Activated T-helper 9 cell treated with anti-CD3 and anti-CD28 coated beads, Interleukin-2, amount 50 U/mL, for 16 hours (primary cell): ENCODE results near the gene SDR42E1.
"Not testable (repeated sequence)": the region's sequence is repeated elsewhere in the genome, so short reads cannot be mapped to it uniquely, and the experiment has no call there.

Experiments used
- DNase-seq: peaks from one replicate; pipeline ENCODE4 v3.0.0-alpha.2; 2020; ENCODE audit warnings: low read depth

Gene SDR42E1

DNA sequence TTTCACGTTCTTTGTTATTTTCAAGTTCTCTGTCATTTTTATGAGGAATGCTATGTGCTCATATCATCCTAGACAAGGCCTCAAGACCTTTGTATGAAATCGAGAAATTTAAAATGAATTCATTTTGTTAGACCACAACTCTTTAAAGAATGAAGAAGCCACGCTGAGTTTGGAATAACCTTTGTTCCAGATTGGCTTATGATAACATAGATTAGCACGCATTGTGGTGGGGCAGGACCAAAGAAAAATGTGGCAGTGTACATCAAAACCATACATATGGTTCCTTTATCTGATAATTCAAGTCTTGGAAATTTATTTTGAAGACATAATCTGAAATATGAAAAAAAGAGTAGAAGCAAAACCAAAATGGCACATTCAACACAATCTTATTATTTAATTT, 26.0 kb upstream of the SDR42E1 start:
- DNase-seq, result no peak

DNA sequence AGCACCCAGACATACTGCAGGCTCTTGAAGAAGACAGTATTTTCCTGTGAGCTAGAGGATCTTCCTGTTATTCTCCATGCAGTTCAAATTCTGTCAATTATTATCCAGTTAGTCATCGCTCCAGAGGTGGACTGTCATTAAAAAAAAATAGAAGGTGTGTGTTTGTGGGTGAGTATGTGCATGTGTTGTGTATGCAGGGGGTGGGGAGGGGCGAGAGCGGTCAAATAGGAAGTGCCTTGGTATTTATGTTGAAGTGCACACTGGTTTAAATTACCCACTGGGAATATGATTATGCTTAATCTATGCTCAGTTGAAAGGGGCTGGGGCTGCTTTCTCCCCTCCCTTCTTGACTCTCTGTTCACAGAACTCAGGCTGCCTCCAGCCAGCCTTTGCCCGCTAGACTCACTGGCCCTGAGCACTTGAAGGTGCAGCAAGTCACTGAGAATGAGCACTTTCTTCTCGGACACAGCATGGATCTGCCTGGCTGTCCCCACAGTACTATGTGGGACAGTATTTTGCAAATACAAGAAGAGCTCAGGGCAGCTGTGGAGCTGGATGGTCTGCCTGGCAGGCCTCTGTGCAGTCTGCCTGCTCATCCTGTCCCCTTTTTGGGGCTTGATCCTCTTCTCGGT, 23.8 kb upstream of the SDR42E1 start, which contains the start of gene HSD17B2:
TSS of gene HSD17B2 (plus strand) at position 273 of the 632 bp plus-strand sequence. CDS start at position 445, 172 bp downstream.
- no peak for DNase-seq

DNA sequence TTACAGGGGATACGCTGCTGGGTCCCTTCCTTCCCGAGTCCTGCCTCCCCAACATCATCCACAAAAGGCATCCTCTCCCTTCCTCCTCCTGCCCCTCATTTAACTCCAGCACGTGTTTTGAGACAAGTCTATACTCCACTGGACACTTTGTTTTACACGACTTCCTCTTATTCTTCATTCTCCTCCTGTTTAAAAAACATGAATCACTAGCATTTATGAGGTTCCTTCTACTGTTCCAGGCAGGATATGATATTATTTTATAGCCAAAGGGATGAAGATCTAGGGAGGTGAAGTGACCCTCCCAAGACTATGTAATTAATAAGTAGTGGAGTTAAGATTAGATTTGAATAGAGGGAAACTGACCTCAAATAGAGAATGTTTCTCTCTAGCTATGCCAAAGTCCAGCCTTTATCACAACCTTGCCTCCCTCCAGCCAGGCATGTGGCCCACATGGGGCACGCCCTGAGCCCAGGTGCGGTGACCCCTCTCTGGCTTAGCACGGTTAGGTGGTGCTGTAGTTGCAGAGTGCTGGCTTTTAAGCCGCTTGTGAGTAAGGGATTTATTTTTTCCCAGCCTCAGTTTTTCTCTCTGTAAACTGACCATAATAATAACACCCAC, 22.5 kb upstream of the SDR42E1 start:
- no peak for DNase-seq

DNA sequence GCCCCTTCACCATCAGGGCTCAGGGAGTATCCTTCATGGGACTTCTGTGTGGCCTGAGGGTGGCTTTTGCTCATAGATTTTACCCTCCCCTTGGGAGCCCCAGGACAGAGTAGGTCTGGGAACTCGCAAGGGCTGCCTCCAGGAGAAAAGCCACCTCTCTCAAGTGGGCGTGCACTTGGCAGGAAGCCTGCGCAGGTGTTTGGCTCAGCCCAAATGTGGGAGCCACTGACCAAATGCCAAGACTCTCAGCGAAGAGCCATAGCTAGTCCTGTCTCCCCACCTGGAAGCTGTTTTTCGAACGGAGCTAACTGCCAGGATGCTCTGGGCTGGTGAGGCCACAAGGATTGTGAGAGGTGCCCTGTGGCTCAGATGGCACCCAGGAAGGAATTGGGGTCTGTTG, 21.7 kb upstream of the SDR42E1 start:
- DNase-seq, result no peak

DNA sequence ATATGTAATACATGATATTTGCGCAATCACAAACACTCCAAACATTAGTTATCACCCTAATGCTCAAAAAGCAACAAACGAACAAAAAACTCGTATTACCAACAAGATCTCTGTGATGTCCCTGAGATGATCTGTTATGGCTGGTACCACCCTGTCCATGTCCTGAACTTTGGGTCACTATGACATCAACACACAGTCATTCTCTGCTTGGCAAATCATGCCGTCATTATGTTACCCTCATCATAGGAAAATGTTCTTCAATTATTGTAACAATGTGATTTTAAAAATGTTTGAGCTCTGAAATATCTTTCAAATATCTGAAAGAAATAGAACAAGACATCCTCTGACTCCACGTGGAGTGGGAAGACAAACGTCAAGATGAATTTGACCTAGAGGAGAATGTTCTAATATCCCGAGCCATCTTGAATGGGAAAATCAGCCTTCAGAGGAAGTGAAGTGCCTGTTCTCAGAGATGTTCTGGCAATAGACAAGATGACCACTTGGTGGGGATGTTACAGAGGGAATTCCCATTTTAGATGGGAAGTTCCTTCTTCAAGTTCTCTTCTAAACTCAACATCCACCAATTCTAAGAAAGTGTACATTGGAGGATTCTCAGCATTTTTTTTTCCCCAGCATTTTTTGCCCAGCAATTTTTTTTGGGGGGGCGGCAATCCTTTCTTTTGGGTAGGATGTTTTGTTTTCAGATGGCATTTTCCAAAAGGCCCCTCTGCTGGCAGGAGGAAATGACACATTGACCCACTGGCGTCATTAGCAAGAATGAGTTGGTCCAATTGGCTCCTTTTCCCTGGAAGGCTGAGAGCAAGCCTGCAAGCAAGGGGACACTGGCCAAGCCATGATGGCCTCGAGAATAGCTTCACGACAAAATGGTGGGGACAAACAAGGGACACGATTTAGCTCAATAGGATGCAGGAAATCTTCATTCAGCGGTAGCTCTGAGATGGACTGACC, 20.1 kb upstream of the SDR42E1 start:
- DNase-seq, result no peak

DNA sequence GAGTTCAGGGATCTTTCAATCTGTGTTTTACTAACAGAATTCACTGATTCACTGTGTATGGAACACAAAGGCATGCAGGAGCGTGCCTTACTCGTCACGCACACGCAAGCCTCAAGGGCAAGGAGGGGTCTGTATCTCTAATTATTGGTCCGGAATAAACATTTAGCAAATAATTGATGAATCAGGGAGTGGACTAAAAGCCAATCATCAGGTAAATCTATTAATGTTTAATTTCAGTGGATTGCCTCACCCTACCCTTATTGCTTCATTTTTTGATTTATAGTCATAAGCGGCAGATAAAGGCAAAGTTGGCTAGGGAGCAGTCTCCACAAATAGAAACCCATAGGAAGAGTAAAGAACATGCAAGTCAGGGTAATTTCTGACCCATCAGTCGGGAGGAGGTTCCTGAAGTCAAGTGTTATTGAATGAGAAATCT, 16.4 kb upstream of the SDR42E1 start:
- no peak for DNase-seq

DNA sequence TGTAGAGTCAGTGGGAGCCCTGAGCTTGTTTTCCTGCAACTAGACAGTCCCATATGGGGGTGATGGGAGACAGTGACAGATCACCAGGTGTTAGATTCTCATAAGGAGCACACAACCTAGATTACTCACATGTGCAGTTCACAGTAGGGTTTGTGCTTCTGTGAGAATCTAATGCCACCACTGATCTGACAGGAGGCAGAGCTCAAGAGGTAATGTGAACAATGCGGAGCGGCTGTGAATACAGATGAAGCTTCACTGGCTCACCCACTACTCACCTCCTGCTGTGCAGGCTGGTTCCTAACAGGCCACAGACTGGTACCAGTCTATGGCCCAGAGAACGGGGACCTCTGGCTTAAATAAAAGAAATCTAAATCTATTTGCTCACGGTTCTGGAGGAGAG, 13.6 kb upstream of the SDR42E1 start:
- DNase-seq, result no peak

DNA sequence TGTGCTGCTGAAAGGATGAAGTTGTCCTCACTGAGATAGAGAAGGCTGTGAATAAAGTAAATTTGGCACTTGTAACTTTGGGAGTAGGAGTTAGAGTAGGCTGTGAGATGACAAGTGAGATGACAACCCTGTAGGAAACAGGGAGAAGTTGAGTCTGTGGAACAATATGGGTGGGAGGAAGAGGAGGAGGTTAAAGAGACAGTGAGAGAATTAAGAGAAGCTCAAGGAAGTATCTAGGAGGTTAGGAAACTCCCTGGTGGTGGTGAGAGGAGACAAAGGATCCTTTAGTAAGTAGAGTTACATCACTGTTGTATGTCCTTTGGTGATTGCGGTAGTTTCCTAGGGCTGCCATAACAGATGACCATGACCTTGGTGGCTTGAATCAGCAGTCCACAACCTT, 13.0 kb upstream of the SDR42E1 start:
- no peak for DNase-seq

DNA sequence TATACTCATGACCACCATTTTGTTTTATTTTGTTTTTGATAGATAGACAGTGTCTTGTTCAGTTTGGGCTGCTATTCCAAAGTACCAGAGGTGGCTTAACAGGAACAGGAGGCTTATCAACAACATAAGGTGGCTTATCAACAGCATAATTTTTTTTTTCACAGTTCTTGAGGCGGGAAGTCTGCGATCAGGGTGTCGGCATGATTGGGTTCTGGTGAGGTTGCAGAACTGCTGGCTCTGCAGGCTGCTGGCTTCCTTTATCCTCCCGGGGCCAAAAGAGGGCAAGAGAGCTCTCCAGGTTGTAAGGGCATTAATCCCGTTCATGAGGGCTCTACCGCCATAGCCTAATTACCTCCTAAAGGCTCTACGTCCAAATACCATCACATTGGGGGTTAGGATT, 11.9 kb upstream of the SDR42E1 start:
- no peak for DNase-seq

DNA sequence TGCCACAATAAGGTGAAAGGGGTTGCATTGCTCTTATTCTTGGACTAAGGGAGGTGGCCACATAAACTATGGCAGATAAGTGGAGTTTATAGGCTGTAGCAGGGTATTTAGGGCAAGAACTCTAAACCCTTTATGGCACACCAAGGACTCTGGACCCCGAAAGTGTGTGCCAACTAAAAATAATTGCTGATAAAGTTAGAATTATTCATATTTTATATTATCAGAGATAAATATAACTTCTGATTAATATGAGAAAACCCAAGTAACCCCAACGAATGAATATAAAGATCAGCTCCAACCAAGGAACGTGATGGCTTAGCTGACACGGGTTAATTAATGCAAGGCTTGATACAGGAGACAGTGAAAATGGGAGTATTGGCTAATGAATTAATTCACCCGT, 8.8 kb upstream of the SDR42E1 start:
- no peak for DNase-seq

DNA sequence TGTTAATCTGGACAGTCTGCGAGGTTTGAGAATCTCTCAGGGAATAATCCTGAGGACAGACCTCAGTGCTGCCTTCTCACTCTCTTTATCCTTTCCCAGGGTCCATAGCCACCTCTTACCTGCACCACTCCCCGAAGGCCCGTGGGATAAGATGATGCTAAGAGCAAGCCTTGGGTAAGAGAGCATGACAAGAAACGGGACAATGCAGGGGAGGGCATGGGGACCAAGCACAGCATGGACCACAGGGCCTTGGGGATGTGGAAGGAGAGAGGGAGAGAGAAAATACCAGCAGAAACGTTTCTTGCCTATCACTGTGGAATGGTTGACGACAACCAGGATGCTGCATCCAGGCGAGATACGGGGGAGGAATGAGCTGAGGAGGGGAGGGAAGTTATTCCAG, 8.3 kb upstream of the SDR42E1 start:
- DNase-seq, result no peak

DNA sequence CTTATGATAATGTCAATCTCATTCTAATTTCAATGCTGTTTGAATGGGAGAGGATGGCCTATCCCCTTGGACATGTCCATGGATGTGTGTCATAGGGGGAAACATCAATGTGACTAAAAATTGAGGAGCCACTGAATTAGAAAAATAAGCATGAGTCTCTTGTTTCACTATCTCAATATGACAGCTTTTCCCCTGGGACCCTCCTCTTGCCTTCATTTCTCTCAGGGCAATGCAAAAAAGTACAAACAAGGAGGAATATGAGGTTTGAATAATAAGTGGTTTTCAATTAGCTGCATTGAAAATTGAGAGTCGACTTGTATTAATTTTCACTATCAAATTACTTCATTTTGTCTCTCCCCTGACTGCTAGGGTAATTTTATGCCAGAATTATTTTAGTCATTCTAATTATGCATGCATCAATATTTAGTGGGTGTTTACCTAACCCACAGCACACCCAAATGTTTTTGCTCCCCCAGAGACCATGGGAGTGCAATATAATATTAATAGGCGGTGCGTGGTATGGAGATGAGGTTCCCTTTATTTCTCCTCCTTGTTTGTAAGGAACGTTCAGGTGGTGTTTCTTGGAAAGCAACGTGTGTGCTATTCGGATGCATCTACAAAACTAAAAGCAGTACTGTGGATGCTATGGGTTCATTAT, 6.8 kb upstream of the SDR42E1 start:
- no peak for DNase-seq

DNA sequence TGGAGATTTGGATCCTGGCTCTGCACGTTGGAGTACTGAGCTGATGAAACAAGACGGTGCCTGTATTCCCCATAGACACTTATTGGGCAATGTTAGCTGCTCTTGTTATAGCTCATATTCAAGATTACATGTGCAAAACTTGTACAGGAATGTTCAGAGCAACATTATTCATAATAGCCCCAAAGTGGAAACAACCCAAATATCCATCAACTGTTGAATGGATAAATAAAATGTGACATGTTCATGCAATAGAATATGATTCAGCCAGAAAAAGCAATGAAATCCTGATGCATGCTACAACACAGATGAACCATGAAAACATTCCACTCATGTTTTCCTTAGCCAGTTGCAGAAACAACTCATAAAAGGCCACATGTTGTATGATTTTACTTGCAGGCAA, 5.7 kb upstream of the SDR42E1 start:
- no peak for DNase-seq

DNA sequence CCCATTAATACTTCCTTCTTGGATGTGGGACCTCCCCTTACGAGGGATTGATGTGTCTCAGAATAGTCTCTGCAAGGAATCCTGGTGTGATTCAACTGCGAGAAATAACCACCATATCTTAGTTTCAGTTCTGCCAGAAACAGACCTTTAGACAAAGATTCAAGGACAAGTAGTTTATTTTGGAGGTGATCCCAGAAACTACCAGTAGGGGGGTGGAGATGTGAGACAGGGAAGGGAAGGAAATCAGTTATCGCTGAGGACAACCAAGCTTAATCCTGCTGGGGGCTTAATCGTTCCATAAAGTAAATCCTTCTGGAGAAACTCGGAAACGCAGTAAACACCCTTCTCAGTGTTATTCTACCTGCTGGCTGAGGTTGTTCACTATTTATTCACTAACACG, 5.0 kb upstream of the SDR42E1 start:
- DNase-seq, result no peak

DNA sequence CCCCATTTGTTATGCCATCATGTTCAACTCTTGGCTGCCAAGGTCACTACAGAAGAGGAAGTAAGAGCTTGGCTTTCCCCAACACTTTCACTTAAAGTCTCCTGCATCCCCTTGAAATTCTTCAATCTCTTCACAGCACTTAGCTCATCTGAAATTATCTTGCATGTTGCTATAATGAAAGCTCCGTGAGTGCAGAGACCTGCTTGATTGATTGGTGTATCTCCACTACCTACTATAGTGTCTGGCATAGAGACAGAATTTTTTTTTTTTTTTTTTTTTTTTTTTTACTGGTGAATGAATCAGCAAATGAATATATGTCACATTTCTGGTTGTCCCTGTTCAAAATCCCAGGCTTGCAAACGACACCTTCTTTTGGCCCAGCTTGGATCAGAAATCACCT, 1.9 kb upstream of the SDR42E1 start:
- no peak for DNase-seq

DNA sequence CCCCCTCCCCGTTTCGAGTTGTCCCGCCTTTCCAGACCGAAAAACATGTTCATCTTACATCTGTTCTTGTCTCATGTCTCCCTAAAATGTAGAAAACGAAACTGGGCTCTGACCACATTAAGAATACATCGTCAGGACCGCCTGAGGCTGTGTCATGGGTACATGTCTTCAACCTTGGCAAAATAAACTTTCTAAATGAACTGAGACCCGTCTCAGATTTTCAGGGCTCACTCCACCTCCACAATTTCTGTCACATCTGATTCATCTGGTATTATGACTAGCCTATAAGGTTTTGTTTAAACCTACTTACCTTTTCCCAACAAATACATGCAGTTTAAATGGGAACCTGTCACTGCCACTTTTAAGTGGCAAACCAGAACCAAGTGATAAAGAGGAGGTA, 621 bp downstream of the SDR42E1 start:
- DNase-seq, result no peak

DNA sequence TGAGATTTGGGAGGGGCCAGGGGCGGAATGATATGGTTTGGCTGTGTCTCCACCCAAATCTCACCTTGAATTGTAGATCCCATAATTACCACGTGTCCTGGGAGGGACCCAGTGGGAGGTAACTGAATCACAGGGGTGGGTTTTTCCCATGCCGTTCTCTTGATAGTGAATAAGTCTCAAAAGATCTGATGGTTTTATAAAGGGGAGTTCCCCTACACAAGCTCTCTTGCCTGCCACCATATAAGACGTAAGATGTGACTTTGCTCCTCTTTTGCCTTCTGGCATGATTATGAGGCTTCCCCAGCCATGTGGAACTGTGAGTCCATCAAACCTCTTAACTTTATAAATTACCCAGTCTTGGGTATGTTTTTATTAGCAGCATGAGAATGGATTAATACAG, 1.5 kb downstream of the SDR42E1 start:
- not testable (repeated sequence) for DNase-seq

DNA sequence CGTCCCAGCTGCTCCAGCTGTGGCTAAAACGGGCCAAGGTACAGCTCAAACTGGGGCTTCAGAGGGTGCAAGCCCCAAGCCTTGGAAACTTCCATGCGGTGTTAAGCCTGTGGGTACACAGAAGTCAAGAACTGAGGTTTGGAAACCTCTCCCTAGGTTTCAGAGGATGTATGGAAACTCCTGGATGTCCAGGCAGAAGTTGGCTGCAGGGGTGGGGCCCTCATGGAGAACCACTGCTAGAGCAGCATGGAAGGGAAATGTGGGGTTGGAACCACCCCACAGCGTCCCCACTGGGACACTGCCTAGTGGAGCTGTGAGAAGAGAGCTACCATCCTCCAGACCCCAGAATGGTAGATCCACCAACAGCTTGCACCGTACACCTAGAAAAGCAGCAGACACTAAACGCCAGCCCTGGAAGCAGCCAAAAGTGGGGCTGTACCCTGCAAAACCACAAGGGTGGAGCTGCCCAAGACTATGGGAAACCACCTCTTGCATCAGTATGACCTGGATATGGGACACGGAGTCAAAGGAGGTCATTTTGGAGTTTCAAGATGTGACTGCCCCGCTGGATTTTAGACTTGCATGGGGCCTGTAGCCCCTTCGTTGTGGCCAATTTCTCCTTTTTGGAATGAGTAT, 2.2 kb downstream of the SDR42E1 start:
- DNase-seq, result no peak

DNA sequence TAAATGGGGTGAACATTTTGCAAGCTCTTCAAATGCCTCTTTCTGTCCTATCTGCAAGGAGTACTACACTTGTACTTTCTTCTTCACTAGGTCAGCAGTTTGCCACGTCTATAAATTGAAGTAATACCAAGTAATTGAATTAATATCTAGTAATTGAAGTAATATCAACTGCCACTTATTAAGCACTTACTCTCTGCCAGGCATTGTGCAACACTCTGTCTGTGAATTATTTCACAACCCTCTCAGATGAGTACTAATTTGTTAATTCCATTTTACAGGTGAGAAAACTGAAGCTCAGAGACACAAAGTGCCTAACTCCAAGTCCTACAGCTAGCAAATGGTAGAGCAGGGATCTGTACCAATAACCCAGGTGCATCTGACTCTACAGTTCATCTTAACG, 4.1 kb downstream of the SDR42E1 start:
- no peak for DNase-seq

DNA sequence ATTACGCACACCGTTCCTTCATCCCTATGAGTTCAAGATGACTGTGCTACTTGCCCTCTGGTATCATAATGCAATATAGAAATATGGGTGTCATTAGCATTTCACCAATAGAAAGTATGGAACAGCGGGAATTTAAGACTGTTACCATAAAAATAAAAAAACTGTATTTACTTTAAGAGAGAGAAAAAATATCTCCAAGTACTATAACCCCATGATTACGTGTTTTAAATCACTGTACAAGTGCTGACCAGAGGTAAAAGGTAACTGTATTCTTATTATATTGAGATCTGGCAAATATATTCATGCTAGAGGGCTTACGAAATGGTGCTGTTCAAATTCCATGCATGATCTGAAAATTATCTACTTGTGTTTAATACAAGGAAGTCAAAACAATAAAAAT, 5.2 kb downstream of the SDR42E1 start:
- no peak for DNase-seq

DNA sequence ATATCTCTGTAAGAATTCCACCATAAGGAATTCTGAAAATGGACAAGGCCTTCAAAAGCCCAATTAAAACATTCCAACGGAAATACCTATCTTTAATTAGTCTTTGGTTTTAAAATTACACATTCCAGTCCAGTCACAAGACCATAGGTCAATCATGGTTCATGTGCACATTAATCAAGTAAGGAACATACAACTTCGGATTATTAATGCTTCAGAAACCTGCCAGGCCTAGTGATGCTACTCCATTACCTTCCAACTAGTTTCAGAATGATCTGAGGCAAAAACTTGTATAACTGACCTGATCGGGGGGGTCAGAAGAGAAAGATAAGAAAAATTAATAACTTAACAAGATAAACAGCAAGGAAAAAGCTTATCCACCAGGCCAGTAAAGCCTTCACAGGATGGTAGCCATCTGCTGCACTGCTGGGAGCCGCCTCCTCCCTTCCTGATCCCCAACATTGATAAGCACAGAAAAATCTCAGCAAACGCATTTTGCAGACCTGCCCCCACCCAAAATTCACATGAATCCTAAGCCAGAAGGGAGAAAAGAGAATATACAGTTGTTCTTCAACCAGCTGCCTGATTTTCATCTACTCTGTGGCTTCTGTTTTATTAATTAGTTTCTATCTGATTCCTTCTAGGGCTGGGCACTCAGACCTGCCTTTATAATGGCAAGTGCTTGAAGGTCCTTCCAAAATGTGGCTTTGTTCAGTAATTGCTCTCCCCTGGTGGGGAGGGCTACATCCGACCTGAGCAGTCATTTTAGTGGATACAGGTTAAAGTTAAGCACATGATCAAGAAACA, 6.0 kb downstream of the SDR42E1 start:
- no peak for DNase-seq
